Spleen (tissue), 11 donors: ENCODE results near the gene CTDSP2. TPM values are rescaled to one million over a fixed set of nuclear protein-coding genes. Genes with fewer than 3 reads are reported as not detected.

Experiments used
- DNase-seq: peaks from one replicate; pipeline ENCODE4 v3.0.0-alpha.2; 2020
- H3K27ac ChIP-seq, 8 donors: fragments of 200-600 bp; sonication (generic) in 7 of 8; 1 replicate in 4 of 8; 2 replicates in 4 of 8; pipeline versions ENCODE4 v1.5.0 to v1.8.0; 2016 to 2021; ENCODE audit warnings: inconsistent platforms in 4 of 8, mild to moderate bottlenecking in 4 of 8, moderate library complexity in 1 of 8
- H3K27me3 ChIP-seq, 7 donors: fragments of 200-600 bp; sonication (generic) in 6 of 7; replicated peaks in 1 of 7; 1 replicate in 4 of 7; 2 replicates in 3 of 7; pipeline versions ENCODE4 v1.5.0 to v1.8.0; 2016 to 2021; ENCODE audit warnings: inconsistent platforms in 3 of 7, mild to moderate bottlenecking in 1 of 7
- H3K36me3 ChIP-seq, 6 donors: fragments of 200-600 bp; sonication (generic) in 5 of 6; 1 replicate in 4 of 6; 2 replicates in 2 of 6; pipeline versions ENCODE4 v1.5.0 to v1.8.0; 2016 to 2021; ENCODE audit warnings: inconsistent platforms in 2 of 6
- H3K4me1 ChIP-seq, 6 donors: fragments of 200-600 bp; sonication (generic) in 5 of 6; 1 replicate in 3 of 6; 2 replicates in 3 of 6; pipeline versions ENCODE4 v1.5.0 to v1.8.0; 2016 to 2021; ENCODE audit warnings: inconsistent platforms in 3 of 6
- H3K4me3 ChIP-seq, 8 donors: fragments of 200-600 bp; sonication (generic) in 7 of 8; 1 replicate in 4 of 8; 2 replicates in 4 of 8; pipeline versions ENCODE4 v1.5.0 to v1.8.0; 2016 to 2021; ENCODE audit warnings: inconsistent platforms in 4 of 8, mild to moderate bottlenecking in 4 of 8, moderate library complexity in 2 of 8
- H3K9me3 ChIP-seq, 8 donors: fragments of 200-600 bp; sonication (generic) in 7 of 8; 1 replicate in 4 of 8; 2 replicates in 4 of 8; pipeline versions ENCODE4 v1.5.0 to v1.8.0; 2016 to 2021; ENCODE audit warnings: inconsistent platforms in 4 of 8
- CTCF ChIP-seq, 11 experiments: fragments of 200-600 bp in 7 of 11; fragments of 450-650 bp in 4 of 11; sonication (generic) in 4 of 11; IDR thresholded peaks in 8 of 11; conservative IDR thresholded peaks in 3 of 11; 1 replicate in 7 of 11; 2 replicates in 4 of 11; pipeline versions ENCODE4 v1.4.0 to v1.8.0; 2016 to 2021; ENCODE audit warnings: antibody characterized with exemption in 11 of 11, inconsistent platforms in 4 of 11, mild to moderate bottlenecking in 1 of 11
- POLR2A ChIP-seq, 3 donors: fragments of 450-650 bp; IDR thresholded peaks; one replicate each; pipeline ENCODE4 v1.5.1; 2017; ENCODE audit warnings: antibody characterized with exemption in 3 of 3, mild to moderate bottlenecking in 1 of 3
- POLR2AphosphoS5 ChIP-seq, 3 donors: sonication (generic); formaldehyde crosslinking; IDR thresholded peaks; one replicate each; pipeline ENCODE4 v1.5.1; 2017; ENCODE audit warnings: antibody characterized with exemption in 3 of 3
- WGBS, 5 donors: extraction: QIAGEN DNeasy Blood & Tissue Kit in 3 of 5; methylation state at CpG; one replicate each; pipeline versions ENCODE4 v1.1.5 to v1.1.7; 2013 to 2018; 5-methylcytosine and 5-hydroxymethylcytosine counted together
- intact Hi-C: fragments of 100-400 bp; cut with DNase I; formaldehyde crosslinking; loops from one replicate; pipeline ENCODE4 v1.15.0; 2023; ENCODE audit warnings: low total_unique reads
- polyA plus RNA-seq, 3 donors: library from polyadenylated mRNA; stranded (reverse); fragments of 200-250 nt; gene quantifications; one replicate each; pipeline ENCODE4 v1.2.1, GENCODE V29; 2013
- total RNA-seq, 7 donors: library from RNA; depleted of rRNA in 3 of 7; stranded (reverse); fragments of >200 nt in 3 of 7; fragmentation: NEBNext Ultra II Directional in 4 of 7; extraction: Animal tissue kit (Norgen Biotek cat#: 25700) in 4 of 7; gene quantifications; one replicate each; pipeline versions ENCODE4 v1.1.0 to v1.2.1, GENCODE V29; 2016 to 2021
- donor health status: healthy with polysubstance abuse.
- donor health status: DM: no; HTN: no; CAD: no; lungs with moderate emphysema.
- donor health status: DM: no; HTN: no; CAD: no.
- donor health status: Bipolar disorder and iron deficiency.
- donor health status: healthy.
- donor health status: DM: no; HTN: no; CAD: no.
- donor health status: DM: yes; HTN: yes; CAD: no.

Gene CTDSP2
- total and polyA plus RNA-seq, 10 donors: 22.2 to 203 (median 144) TPM

- Histone ChIP-seq H3K4me3 (no peak overlapping the region), H3K27me3 (no peaks in the 10 kb centered on the region), H3K27ac (no peak overlapping the region), H3K36me3 (peaks cover 0 to 96% (median 51%) of the 10 kb centered on the region in 6 donors), H3K9me3 (no peaks in the 10 kb centered on the region), H3K4me1 (no peaks in the 10 kb centered on the region)
- intact Hi-C loops: loop anchor here (10.0 kb wide), 1 partner anchor 98 kb away; no protein-coding TSS in a partner anchor
- WGBS, 5 donors: 96 to 100% (median 97%) methylated on average over 3 of the region's 3 CpGs
- DNase-seq: no peak
- no peak for TF ChIP-seq CTCF (IDR thresholded peaks at IDR 0.05 in 8 of 11, conservative IDR thresholded peaks at IDR 0.05 in 3 of 11)
- TF ChIP-seq POLR2AphosphoS5 (IDR thresholded peaks at IDR 0.05): no peak
- no peak for TF ChIP-seq POLR2A (IDR thresholded peaks at IDR 0.05)
These were observed 39.9 kb downstream of the CTDSP2 start for GRCh38 chr12:57806677-57807076.

GRCh38 chr12:57803319-57803893, 43.1 kb downstream of the CTDSP2 start:
- intact Hi-C loops: loop anchor here (10.0 kb wide), 1 partner anchor 101 kb away; no protein-coding TSS in a partner anchor
- 56 to 71% (median 63%) methylated on average over 4 to 9 of the region's 9 CpGs for WGBS, 5 donors
- Histone ChIP-seq H3K27me3 (no peaks in the 10 kb centered on the region), H3K4me3 (no peak overlapping the region), H3K9me3 (no peaks in the 10 kb centered on the region), H3K27ac (peak overlapping the region in 1 of 8 donors; percentile 31), H3K36me3 (peaks cover 2 to 96% (median 52%) of the 10 kb centered on the region in 6 donors), H3K4me1 (no peaks in the 10 kb centered on the region)
- TF ChIP-seq POLR2A (IDR thresholded peaks at IDR 0.05): no peak
- peak; percentile 41 to 78 (median 74) for TF ChIP-seq CTCF (IDR thresholded peaks at IDR 0.05 in 8 of 11, conservative IDR thresholded peaks at IDR 0.05 in 3 of 11)
- no peak for DNase-seq

- no peaks in the 10 kb centered on the region for H3K27me3 ChIP-seq
- intact Hi-C loops: loop anchor here (10.0 kb wide), 1 partner anchor 102 kb away; no protein-coding TSS in a partner anchor
- H3K9me3 ChIP-seq: no peaks in the 10 kb centered on the region
- 76 to 97% (median 94%) methylated on average over 1 of the region's 1 CpG for WGBS, 5 donors
- peak overlapping the region in 1 of 8 donors; percentile 18 for H3K27ac ChIP-seq
- TF ChIP-seq POLR2A (IDR thresholded peaks at IDR 0.05): no peak
- TF ChIP-seq POLR2AphosphoS5 (IDR thresholded peaks at IDR 0.05): no peak
- TF ChIP-seq CTCF (IDR thresholded peaks at IDR 0.05 in 8 of 11, conservative IDR thresholded peaks at IDR 0.05 in 3 of 11): no peak
- no peak for DNase-seq
- peaks cover 0 to 7% (median 0%) of the 10 kb centered on the region in 6 donors for H3K4me1 ChIP-seq
- peaks cover 2 to 96% (median 49%) of the 10 kb centered on the region in 6 donors for H3K36me3 ChIP-seq
- H3K4me3 ChIP-seq: no peak overlapping the region
These were observed 43.9 kb downstream of the CTDSP2 start for GRCh38 chr12:57802607-57803006.

GRCh38 chr12:57800965-57801364, 45.6 kb downstream of the CTDSP2 start:
- Histone ChIP-seq H3K9me3 (no peaks in the 10 kb centered on the region), H3K36me3 (peaks cover 2 to 96% (median 52%) of the 10 kb centered on the region in 6 donors), H3K27ac (no peak overlapping the region), H3K27me3 (no peaks in the 10 kb centered on the region), H3K4me1 (peaks cover 0 to 7% (median 0%) of the 10 kb centered on the region in 6 donors), H3K4me3 (no peak overlapping the region)
- DNase-seq: no peak
- intact Hi-C loops: loop anchor here (10.0 kb wide), 1 partner anchor 104 kb away; no protein-coding TSS in a partner anchor
- TF ChIP-seq CTCF (IDR thresholded peaks at IDR 0.05 in 8 of 11, conservative IDR thresholded peaks at IDR 0.05 in 3 of 11) (no peak), POLR2A (IDR thresholded peaks at IDR 0.05) (no peak), POLR2AphosphoS5 (IDR thresholded peaks at IDR 0.05) (no peak)
- WGBS, 5 donors: 92 to 98% (median 96%) methylated on average over 3 of the region's 3 CpGs
